Activated CD8-positive, alpha-beta T cell treated with anti-CD3 and anti-CD28 coated beads, Interleukin-2, amount 10 ng/mL, durations not matched to agents 7 days and 5 days (primary cell): ENCODE data around the gene PAM. TPM values are rescaled to one million over a fixed set of nuclear protein-coding genes. Genes with fewer than 3 reads are reported as not detected.

ENCODE experiments used
- ATAC-seq: fragments of 150-1000 bp; cut with Tn5 transposase; one replicate; pipeline ENCODE4 v1.10.0; 2021; ENCODE audit warnings: moderate library complexity
- CTCF ChIA-PET: fragments of 350-600 bp; sonication (Branson Sonifier 250); formaldehyde crosslinking; loops from one replicate; lab custom pipeline; 2021; ENCODE audit warnings: antibody characterized with exemption; lab: Charles Lee
- POLR2A ChIA-PET: fragments of 350-600 bp; sonication (Branson Sonifier 250); formaldehyde crosslinking; loops from one replicate; lab custom pipeline; 2021; ENCODE audit warnings: antibody characterized with exemption; lab: Charles Lee
- DNase-seq: peaks from one replicate; pipeline ENCODE4 v3.0.0-alpha.2; 2020
- H3K27ac Mint-ChIP-seq: one replicate; pipeline ENCODE4 v1.8.0; 2021; ENCODE audit warnings: mild to moderate bottlenecking, mixed read lengths
- H3K27me3 Mint-ChIP-seq: one replicate; pipeline ENCODE4 v1.8.0; 2021; ENCODE audit warnings: low read depth, mixed read lengths
- H3K36me3 Mint-ChIP-seq: one replicate; pipeline ENCODE4 v1.8.0; 2021; ENCODE audit warnings: low read depth, mixed read lengths
- H3K4me1 Mint-ChIP-seq: one replicate; pipeline ENCODE4 v1.8.0; 2021; ENCODE audit warnings: low read depth, mixed read lengths
- H3K4me3 Mint-ChIP-seq: one replicate; pipeline ENCODE4 v1.8.0; 2021; ENCODE audit warnings: mild to moderate bottlenecking, mixed read lengths
- H3K9me3 Mint-ChIP-seq: one replicate; pipeline ENCODE4 v1.8.0; 2022; ENCODE audit warnings: mixed read lengths; ENCODE audit not compliant: insufficient read depth
- total RNA-seq, 2 experiments: library from RNA; stranded (reverse); gene quantifications; one replicate each; pipeline ENCODE4 v1.2.3, GENCODE V29; 2021

PAM gene
- total RNA-seq: 10 to 100 TPM; 16.1 to 16.3 TPM

DNA sequence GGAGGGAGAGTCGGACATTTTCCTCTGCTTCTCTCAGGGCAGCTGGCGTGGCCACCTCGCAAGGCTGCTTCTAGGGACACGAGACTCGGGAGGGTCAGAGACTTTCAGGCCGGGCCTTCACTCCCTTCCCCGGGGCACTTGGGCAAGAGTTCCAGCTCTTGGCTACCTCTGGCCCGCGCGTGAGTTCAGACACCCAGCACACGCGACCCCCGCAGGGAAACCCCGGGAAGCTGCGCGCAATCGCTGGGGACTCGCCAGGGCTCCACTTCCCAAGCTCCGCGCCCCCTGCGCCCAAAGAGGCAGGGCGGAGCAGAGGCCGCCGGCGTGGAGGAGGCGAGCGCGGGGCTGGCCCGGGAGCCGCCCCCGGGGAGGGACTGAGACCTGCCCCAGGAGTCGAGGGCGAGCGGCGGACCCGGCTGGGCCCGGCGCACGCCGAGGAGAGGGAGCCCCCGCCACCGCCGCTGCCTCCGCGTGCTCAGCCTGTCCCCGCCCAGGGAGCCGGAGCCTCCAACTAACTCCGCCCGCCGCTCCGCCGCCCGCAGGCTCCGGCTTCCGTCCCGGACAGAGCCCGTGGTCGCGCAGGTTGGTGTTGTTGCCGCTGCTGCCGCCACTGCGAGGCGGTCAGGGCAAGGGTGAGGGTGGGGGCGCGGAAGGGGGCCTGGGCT lies at the start of gene PAM:
PAM (plus strand) TSS at position 539 of the 665 bp plus-strand sequence. CDS start 110,891 bp downstream, outside the sequence.
- Mint-ChIP-seq H3K4me1 (peaks cover 40% of the 10 kb centered on the region), H3K36me3 (peaks cover 2% of the 10 kb centered on the region), H3K4me3 (peak within 1 kb of the TSS; percentile 80), H3K27me3 (peaks cover 6% of the 10 kb centered on the region), H3K27ac (peak within 1 kb of the TSS; percentile 85), H3K9me3 (no peaks in the 10 kb centered on the region)
- ATAC-seq (peak; percentile 94), DNase-seq (peak; percentile 83)
- ChIA-PET CTCF (interaction anchor here (1.6 to 2.3 kb wide), 4 partner anchors 9 to 73 kb away, joined by 5 to 10 read pairs (median 8); no protein-coding TSS in a partner anchor), POLR2A (interaction anchor here (1.1 kb wide), 1 partner anchor 13 kb away, joined by 4 read pairs; no protein-coding TSS in a partner anchor)

DNA sequence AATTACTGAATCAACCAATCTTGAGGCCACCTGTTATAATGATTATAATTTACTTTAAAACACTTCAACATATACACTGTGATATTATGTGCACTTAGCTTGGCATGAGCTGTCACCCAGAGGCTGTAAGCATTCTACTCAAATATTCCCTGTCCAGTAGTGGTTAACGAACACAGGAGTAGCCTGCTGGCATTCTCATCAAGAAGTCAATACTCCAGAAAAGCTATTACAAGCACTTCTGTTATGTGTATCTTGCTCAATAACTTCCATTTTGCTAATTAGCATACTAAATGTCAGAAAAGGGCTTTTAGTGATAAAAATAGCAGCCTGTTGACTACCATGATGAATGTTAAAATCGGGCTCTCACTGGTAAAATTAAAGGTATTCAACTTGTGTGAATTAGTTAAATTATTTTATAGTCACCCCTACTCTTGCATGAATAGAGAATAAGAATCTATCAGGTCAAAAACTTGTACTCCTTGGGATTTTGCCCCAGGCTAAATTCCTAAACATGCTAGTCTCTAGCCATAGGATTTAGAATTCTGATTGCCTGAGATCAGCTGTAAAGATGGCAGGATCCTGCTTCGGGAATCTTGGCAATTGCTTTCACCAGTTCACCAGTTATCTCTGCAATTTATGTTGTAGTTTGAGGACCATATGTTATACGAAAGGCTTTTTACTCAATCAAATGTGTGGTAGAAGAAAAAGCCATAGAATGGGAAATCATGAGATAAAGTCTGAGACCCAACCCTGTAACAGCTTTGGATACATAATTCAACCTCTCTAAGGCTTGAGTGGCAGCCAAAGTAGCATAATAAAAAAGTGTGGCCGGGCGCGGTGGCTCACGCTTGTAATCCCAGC lies 43.4 kb upstream of the PAM start:
- Mint-ChIP-seq H3K36me3 (no peaks in the 10 kb centered on the region), H3K4me3 (no peak overlapping the region), H3K27ac (no peak overlapping the region), H3K27me3 (peaks cover 6% of the 10 kb centered on the region), H3K9me3 (no peaks in the 10 kb centered on the region), H3K4me1 (no peaks in the 10 kb centered on the region)
- ATAC-seq: no peak
- ChIA-PET POLR2A (no interaction called here), CTCF (no interaction called here)
- DNase-seq: no peak

DNA sequence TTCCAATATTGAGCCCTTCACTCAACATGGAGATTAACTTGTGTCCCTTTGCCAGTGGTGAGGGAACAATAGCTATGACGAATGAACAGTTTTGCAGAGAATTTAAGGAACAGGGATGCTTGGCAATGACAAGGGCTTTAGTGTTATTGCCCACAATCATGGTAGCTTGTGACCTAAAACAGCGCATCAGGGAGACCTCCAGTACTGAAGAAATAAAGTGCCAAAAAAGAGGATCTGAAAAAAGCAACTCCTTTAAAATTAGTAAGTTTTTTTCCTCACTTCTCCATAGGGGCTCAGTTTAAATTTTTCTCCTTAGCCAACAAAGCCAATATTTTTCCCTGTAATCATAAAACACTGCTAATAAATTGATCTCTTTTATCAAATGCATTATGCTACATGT lies 41.8 kb upstream of the PAM start:
- no peak overlapping the region for H3K4me3 Mint-ChIP-seq
- ChIA-PET CTCF (interaction anchor here (0.7 kb wide), 1 partner anchor 330 kb away, joined by 3 read pairs; no protein-coding TSS in a partner anchor), POLR2A (no interaction called here)
- H3K27ac Mint-ChIP-seq: no peak overlapping the region
- DNase-seq (no peak), ATAC-seq (no peak)
- H3K36me3 Mint-ChIP-seq: no peaks in the 10 kb centered on the region
- H3K9me3 Mint-ChIP-seq: no peaks in the 10 kb centered on the region
- H3K27me3 Mint-ChIP-seq: peaks cover 6% of the 10 kb centered on the region
- H3K4me1 Mint-ChIP-seq: no peaks in the 10 kb centered on the region

DNA sequence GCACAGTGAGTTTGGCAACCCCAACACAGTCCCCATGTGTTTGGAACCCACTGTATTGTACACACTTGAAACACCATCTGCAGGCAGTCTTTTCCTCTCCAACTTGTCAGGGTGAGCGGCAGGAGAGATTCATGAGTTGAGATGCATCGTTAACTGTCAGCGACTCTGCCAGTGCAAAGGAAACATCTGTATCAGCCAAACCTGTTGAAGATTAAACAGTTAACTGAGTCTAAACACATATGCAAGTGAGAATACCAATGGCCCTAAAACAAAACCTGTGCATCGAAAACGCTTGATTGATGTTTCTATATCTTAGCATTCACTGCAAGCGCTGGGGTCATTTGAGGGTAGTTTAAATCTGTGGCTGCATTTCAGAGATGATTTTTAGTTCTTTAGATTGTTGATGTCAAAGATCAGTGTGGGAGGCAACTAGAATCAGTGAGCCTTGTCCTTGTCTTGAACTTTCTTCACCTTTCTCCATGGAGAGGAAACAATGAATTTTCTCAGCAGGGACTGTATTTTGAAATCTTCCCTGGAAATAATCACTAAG lies 41.3 kb upstream of the PAM start:
- no peak overlapping the region for H3K4me3 Mint-ChIP-seq
- no peak for DNase-seq
- ChIA-PET CTCF (no interaction called here), POLR2A (no interaction called here)
- no peaks in the 10 kb centered on the region for H3K36me3 Mint-ChIP-seq
- ATAC-seq: no peak
- no peak overlapping the region for H3K27ac Mint-ChIP-seq
- no peaks in the 10 kb centered on the region for H3K9me3 Mint-ChIP-seq
- H3K27me3 Mint-ChIP-seq: peaks cover 6% of the 10 kb centered on the region
- no peaks in the 10 kb centered on the region for H3K4me1 Mint-ChIP-seq

DNA sequence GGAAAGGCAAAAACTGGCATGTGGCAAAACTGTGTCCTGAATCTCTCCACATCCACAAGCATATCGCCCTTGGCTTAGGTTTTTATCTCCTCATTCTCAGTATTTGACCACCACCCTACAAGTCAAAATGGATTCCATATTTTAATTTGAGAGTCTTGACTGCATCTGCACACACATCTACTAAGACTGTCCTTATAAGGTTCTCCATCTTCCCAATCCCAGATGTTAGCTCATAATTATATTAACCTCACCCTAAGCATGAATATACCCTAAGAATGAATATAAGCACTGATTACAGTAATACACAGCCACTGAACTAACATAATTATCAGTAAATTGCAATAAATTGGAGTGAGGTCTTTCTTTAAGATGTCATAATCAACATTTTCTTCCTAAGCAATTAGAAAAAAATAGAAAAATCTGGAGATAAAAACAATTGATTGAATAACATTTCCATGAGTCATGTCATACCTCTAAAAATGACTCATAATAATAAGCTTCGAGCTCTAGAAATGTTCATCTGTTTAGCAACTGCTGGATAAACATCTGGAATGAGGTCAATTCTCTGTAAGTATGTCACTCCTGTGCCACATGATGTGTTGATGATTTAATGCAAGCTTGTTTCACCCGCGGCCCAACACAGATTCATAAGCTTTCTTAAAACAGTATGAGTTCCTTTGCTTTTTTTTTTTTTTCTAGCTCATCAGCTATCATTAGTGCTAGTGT lies 39.9 kb upstream of the PAM start:
- no peak overlapping the region for H3K27ac Mint-ChIP-seq
- H3K9me3 Mint-ChIP-seq: no peaks in the 10 kb centered on the region
- no peak overlapping the region for H3K4me3 Mint-ChIP-seq
- H3K36me3 Mint-ChIP-seq: no peaks in the 10 kb centered on the region
- ATAC-seq (no peak), DNase-seq (no peak)
- no peaks in the 10 kb centered on the region for H3K4me1 Mint-ChIP-seq
- ChIA-PET CTCF (interaction anchor here (1.0 to 1.2 kb wide), 2 partner anchors 34 to 71 kb away, joined by 3 to 5 read pairs; no protein-coding TSS in a partner anchor), POLR2A (no interaction called here)
- peaks cover 6% of the 10 kb centered on the region for H3K27me3 Mint-ChIP-seq

DNA sequence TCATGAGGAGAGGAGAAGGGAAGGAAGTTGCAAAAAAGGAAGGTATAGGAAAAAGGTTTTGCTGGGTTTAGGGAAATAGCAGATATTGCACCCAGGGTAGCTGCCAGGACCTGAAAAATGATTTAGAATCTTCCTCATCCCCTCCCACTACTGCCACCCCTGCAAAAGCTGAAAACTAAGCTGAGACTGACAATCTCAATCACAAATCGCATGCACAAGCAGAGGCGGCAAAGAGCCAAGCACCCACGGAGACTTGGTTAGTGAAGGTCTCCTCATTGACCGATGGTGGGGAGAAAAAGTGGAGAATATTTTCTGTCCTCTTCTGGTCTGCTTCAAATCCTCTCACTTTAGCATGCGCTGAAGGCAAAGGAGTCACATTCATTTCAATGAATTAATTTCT lies 39.1 kb upstream of the PAM start:
- H3K36me3 Mint-ChIP-seq: no peaks in the 10 kb centered on the region
- ATAC-seq: no peak
- no peaks in the 10 kb centered on the region for H3K9me3 Mint-ChIP-seq
- peaks cover 6% of the 10 kb centered on the region for H3K27me3 Mint-ChIP-seq
- ChIA-PET CTCF (no interaction called here), POLR2A (no interaction called here)
- DNase-seq: no peak
- H3K4me3 Mint-ChIP-seq: no peak overlapping the region
- no peak overlapping the region for H3K27ac Mint-ChIP-seq
- H3K4me1 Mint-ChIP-seq: no peaks in the 10 kb centered on the region

DNA sequence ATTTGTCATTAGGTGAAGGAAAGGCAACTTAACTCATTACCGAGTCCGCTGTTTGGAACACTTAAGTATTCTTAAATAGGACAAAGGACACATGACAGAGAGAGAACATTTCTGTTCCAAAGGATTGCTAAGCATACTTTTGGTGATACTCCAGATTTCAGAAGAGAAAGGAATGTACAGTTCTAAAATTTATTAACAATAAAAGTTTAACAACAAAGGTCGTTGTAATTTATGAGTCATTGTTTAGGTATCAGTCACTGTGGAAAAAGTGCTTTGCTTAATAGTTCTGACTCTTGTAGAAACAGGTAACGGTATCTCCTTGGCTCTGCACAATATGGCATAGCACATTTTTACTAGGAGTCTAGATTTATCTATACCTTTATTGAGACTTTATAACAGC lies 36.3 kb upstream of the PAM start:
- no peaks in the 10 kb centered on the region for H3K4me1 Mint-ChIP-seq
- peaks cover 10% of the 10 kb centered on the region for H3K27me3 Mint-ChIP-seq
- POLR2A ChIA-PET: no interaction called here
- no peaks in the 10 kb centered on the region for H3K36me3 Mint-ChIP-seq
- ATAC-seq: no peak
- DNase-seq: no peak
- H3K4me3 Mint-ChIP-seq: no peak overlapping the region
- CTCF ChIA-PET: no interaction called here
- H3K9me3 Mint-ChIP-seq: no peaks in the 10 kb centered on the region
- no peak overlapping the region for H3K27ac Mint-ChIP-seq

DNA sequence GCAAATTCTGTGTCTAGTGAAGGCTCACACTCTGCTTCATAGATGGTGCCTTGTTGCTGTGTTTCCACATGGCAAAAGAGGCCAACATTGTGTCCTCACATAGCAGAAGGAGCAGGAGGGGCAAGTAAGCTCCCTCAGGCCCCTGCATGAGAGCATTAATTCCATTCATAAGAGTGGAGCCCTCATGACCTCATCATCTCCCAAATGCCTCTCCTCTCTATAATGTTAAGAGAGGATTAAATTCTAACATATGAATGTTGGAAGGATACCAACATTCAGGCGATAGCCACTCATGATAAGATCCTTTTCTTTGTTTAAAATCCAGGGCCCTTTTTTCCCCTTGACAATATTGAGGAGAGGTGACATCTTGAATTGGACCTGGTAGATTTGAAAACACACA lies 35.2 kb upstream of the PAM start:
- Mint-ChIP-seq H3K27ac (no peak overlapping the region), H3K9me3 (no peaks in the 10 kb centered on the region), H3K4me3 (no peak overlapping the region), H3K4me1 (no peaks in the 10 kb centered on the region), H3K27me3 (peaks cover 9% of the 10 kb centered on the region), H3K36me3 (no peaks in the 10 kb centered on the region)
- CTCF ChIA-PET: no interaction called here
- DNase-seq (no peak), ATAC-seq (no peak)
- POLR2A ChIA-PET: no interaction called here

DNA sequence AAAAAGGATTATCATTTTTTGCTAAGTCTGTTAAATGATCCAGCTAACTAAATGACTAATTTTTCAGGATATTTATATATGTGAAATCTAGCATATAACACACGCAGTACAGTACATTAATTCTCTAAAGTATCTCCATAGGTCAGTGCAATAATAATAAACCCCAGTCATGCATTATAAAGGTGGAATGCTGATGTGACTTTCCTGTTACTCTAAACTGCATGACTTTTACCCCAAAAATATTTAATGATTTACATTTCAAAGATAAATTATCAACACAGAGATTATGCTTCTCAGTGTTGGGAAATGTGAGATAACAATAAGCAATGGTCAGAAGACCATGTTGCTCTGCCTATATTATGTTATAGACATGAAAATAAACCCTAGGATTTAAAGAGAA lies 34.1 kb upstream of the PAM start:
- no peaks in the 10 kb centered on the region for H3K4me1 Mint-ChIP-seq
- ChIA-PET POLR2A (no interaction called here), CTCF (no interaction called here)
- H3K4me3 Mint-ChIP-seq: no peak overlapping the region
- DNase-seq (no peak), ATAC-seq (no peak)
- H3K27me3 Mint-ChIP-seq: peaks cover 9% of the 10 kb centered on the region
- no peak overlapping the region for H3K27ac Mint-ChIP-seq
- no peaks in the 10 kb centered on the region for H3K36me3 Mint-ChIP-seq
- no peaks in the 10 kb centered on the region for H3K9me3 Mint-ChIP-seq

DNA sequence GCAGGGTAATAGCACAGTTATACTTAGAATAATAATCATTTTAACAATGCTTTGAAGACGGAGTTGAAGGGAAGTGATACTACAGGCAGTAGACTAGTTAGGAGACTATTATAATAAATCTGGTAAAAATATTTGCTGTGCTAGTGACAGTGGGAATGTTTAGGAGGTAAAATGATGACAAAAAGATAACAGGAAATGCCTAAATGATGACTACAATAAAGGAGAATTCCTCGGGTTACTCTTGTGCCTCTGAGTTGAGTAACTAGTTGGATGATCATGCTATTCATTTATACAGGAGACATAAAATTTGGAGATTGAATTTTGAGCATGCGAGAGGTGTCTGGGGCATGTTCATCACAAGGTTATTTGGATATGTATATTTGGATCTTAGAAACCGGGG lies 32.2 kb upstream of the PAM start:
- no peak overlapping the region for H3K27ac Mint-ChIP-seq
- peaks cover 13% of the 10 kb centered on the region for H3K27me3 Mint-ChIP-seq
- no peak overlapping the region for H3K4me3 Mint-ChIP-seq
- H3K36me3 Mint-ChIP-seq: no peaks in the 10 kb centered on the region
- H3K9me3 Mint-ChIP-seq: no peaks in the 10 kb centered on the region
- no peak for DNase-seq
- ATAC-seq: no peak
- CTCF ChIA-PET: no interaction called here
- POLR2A ChIA-PET: no interaction called here
- no peaks in the 10 kb centered on the region for H3K4me1 Mint-ChIP-seq

DNA sequence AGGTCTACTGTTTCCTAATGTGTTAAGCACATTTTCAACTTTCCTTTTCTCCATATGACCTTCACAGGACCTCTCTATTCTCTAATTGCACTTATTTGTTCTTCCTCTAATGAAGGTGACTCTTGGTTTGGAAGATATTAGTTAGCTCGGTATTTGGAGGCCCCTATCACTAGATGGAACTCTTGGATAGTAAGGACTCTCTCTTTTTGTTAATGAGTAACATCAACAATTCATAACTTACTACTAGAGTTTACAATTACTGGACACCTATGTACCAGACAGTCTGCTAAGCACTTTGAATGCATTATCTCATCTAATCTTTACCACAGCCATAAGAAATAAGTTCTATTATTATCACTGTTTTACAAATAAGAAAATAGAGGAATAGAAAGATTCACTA lies 23.4 kb upstream of the PAM start:
- Mint-ChIP-seq H3K36me3 (no peaks in the 10 kb centered on the region), H3K4me1 (no peaks in the 10 kb centered on the region), H3K9me3 (no peaks in the 10 kb centered on the region), H3K4me3 (no peak overlapping the region), H3K27me3 (peaks cover 9% of the 10 kb centered on the region), H3K27ac (no peak overlapping the region)
- ATAC-seq (no peak), DNase-seq (no peak)
- CTCF ChIA-PET: no interaction called here
- POLR2A ChIA-PET: no interaction called here
